WTC11 (cell line): Measurements from ENCODE around the gene USP2. TPM values are rescaled to one million over a fixed set of nuclear protein-coding genes. Genes with fewer than 3 reads are reported as not detected.

Source experiments
- ATAC-seq: fragments of 200-7000 bp; cut with Tn5 transposase; 2 replicates; pipeline ENCODE4 v1.10.0; 2021; ENCODE audit warnings: mild to moderate bottlenecking, moderate library complexity
- CTCF ChIA-PET: fragments of 300-600 bp; sonication (Branson Sonifier 250); formaldehyde crosslinking; loops from one replicate; lab custom pipeline; 2021; ENCODE audit warnings: antibody characterized with exemption; lab: Charles Lee
- POLR2A ChIA-PET: fragments of 350-600 bp; sonication (Branson Sonifier 250); formaldehyde crosslinking; loops from one replicate; lab custom pipeline; 2021; ENCODE audit warnings: antibody characterized with exemption; lab: Charles Lee
- DNase-seq: peaks from one replicate; pipeline ENCODE4 v3.0.0; 2021; ENCODE audit warnings: low spot score
- H3K27ac Mint-ChIP-seq: 2 replicates; pipeline ENCODE4 v1.8.0; 2021; ENCODE audit warnings: mixed read lengths
- H3K27me3 Mint-ChIP-seq: 2 replicates; pipeline ENCODE4 v1.8.0; 2021; ENCODE audit warnings: low read depth, mild to moderate bottlenecking, moderate library complexity, mixed read lengths
- H3K36me3 Mint-ChIP-seq: 2 replicates; pipeline ENCODE4 v1.8.0; 2021; ENCODE audit warnings: mixed read lengths
- H3K4me1 Mint-ChIP-seq: 2 replicates; pipeline ENCODE4 v1.8.0; 2022; ENCODE audit warnings: mixed read lengths
- H3K4me3 Mint-ChIP-seq: 2 replicates; pipeline ENCODE4 v1.8.0; 2021; ENCODE audit warnings: mild to moderate bottlenecking, moderate library complexity, mixed read lengths
- H3K9me3 Mint-ChIP-seq: 2 replicates; pipeline ENCODE4 v1.8.0; 2021; ENCODE audit warnings: mixed read lengths
- CBFB ChIP-seq: sonication (generic); formaldehyde crosslinking; IDR thresholded peaks from 2 replicates; pipeline ENCODE4 v1.8.1; 2022; ENCODE audit warnings: mild to moderate bottlenecking, low read depth, missing genetic modification reagents
- FOXJ3 ChIP-seq: sonication (generic); formaldehyde crosslinking; IDR thresholded peaks from 2 replicates; pipeline ENCODE4 v1.9.0; 2021; ENCODE audit warnings: missing genetic modification reagents, mild to moderate bottlenecking, borderline replicate concordance
- NFATC4 ChIP-seq: fragments of 250-450 bp; sonication (Bioruptor Pico); IDR thresholded peaks from 2 replicates; pipeline ENCODE4 v1.9.0; 2021; ENCODE audit warnings: mild to moderate bottlenecking
- NFYB ChIP-seq: sonication (generic); formaldehyde crosslinking; conservative IDR thresholded peaks from 2 replicates; pipeline ENCODE4 v1.8.0; 2022; ENCODE audit warnings: low read depth, missing genetic modification reagents
- NR2C2 ChIP-seq: sonication (generic); formaldehyde crosslinking; IDR thresholded peaks from 2 replicates; pipeline ENCODE4 v1.8.0; 2022; ENCODE audit warnings: mild to moderate bottlenecking, missing genetic modification reagents
- SP1 ChIP-seq: sonication (generic); formaldehyde crosslinking; conservative IDR thresholded peaks from 2 replicates; pipeline ENCODE4 v1.8.1; 2022; ENCODE audit warnings: missing genetic modification reagents
- ZNF138 ChIP-seq: sonication (generic); formaldehyde crosslinking; conservative IDR thresholded peaks from 2 replicates; pipeline ENCODE4 v1.8.1; 2022; ENCODE audit warnings: mild to moderate bottlenecking, moderate library complexity, missing genetic modification reagents
- ZNF263 ChIP-seq: sonication (generic); formaldehyde crosslinking; IDR thresholded peaks from 2 replicates; pipeline ENCODE4 v1.8.1; 2022; ENCODE audit warnings: low read depth, mild to moderate bottlenecking, moderate library complexity, missing genetic modification reagents
- ZNF416 ChIP-seq: fragments of 250-450 bp; sonication (Bioruptor Pico); IDR thresholded peaks from 2 replicates; pipeline ENCODE4 v1.9.0; 2021; ENCODE audit warnings: mild to moderate bottlenecking, inconsistent platforms
- total RNA-seq: library from RNA; stranded (reverse); gene quantifications from 3 replicates; pipeline ENCODE4 v1.2.3, GENCODE V29; 2021
- TF ChIP-seq, protein P1 (sequence below): fragments of 250-450 bp; sonication (Bioruptor Pico); IDR thresholded peaks from 2 replicates; pipeline ENCODE4 v1.9.0; 2021; ENCODE audit warnings: mild to moderate bottlenecking
- TF ChIP-seq, protein P2 (sequence below): sonication (generic); formaldehyde crosslinking; IDR thresholded peaks from 2 replicates; pipeline ENCODE4 v1.8.0; 2022; ENCODE audit warnings: mild to moderate bottlenecking, missing genetic modification reagents
- TF ChIP-seq, protein P3 (sequence below): sonication (generic); formaldehyde crosslinking; IDR thresholded peaks from 2 replicates; pipeline ENCODE4 v1.8.1; 2023; ENCODE audit warnings: mild to moderate bottlenecking, missing genetic modification reagents
- TF ChIP-seq, protein P4 (sequence below): sonication (generic); formaldehyde crosslinking; IDR thresholded peaks from 2 replicates; pipeline ENCODE4 v1.8.1; 2023; ENCODE audit warnings: mild to moderate bottlenecking, moderate library complexity, missing genetic modification reagents
- TF ChIP-seq, protein P5 (sequence below): sonication (generic); formaldehyde crosslinking; IDR thresholded peaks from 2 replicates; pipeline ENCODE4 v1.8.0; 2022; ENCODE audit warnings: mild to moderate bottlenecking, missing genetic modification reagents
- TF ChIP-seq, protein P6 (sequence below): sonication (generic); formaldehyde crosslinking; IDR thresholded peaks from 2 replicates; pipeline ENCODE4 v1.8.1; 2022; ENCODE audit warnings: missing genetic modification reagents, borderline replicate concordance

Gene USP2
- total RNA-seq, 1 experiment from 2014 or later: 8.0 TPM

DNA sequence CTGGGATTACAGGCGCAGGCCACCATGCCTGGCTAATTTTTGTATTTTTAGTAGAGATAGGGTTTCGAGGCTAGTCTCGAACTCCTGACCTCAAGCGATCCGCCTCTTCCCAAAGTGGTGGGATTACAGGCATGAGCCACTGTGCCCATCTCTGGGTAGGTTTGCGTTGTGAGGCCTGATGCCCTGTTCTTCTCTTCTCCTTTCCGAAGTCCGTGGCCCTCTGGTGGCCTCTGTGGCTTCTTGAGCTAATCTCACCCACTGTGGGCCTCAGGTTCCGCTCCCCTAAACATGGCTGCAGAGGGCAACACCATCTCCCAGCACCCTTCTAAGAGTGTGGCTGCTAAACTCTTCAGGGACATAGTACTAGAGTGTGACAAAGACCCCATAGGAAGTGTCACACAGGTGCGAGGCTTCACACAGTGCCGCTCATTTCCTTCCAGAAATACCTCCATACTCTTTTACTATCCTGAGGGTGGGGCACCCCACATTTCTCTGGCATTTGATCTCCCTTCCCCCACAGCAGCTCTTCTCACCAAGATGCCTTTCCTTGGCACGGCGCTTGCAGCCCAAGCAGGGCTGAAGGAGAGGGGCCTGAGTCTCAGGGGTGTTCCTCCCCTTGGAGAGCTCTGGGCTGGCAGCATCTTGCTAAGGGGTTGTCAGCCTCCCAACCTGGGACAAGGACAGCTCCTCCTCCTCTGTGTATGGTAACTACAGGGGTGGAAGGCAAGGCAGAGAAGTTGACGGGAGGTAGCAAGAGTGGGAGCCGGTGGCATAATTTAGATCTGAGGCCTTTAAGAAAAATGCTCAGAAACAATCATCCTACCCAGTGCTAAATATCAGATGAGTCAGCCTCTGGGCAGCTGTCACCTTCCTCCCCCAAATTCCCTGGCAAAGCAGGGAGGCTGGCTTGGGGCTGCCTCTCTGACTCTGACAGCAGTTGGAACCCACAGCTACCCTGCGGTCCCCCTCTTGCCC is 35.4 kb upstream of the USP2 start (continued):
- TF ChIP-seq, protein P1, sequence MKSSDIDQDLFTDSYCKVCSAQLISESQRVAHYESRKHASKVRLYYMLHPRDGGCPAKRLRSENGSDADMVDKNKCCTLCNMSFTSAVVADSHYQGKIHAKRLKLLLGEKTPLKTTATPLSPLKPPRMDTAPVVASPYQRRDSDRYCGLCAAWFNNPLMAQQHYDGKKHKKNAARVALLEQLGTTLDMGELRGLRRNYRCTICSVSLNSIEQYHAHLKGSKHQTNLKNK (CRISPR knock-in tag): peak; percentile 8; the same call in 1 of the 2 replicates
- TF ChIP-seq NFYB (CRISPR knock-in tag): peak; percentile 11; the same call in 1 of the 2 replicates
- TF ChIP-seq CBFB (CRISPR knock-in tag): no peak
- TF ChIP-seq NR2C2 (CRISPR knock-in tag): no peak
- no peak for TF ChIP-seq ZNF263 (CRISPR knock-in tag)
- no peak for TF ChIP-seq FOXJ3
- 0 out of 2 replicates have a peak, but pooled peaks have one; percentile 46 for TF ChIP-seq SP1 (CRISPR knock-in tag)
- TF ChIP-seq, protein P2, sequence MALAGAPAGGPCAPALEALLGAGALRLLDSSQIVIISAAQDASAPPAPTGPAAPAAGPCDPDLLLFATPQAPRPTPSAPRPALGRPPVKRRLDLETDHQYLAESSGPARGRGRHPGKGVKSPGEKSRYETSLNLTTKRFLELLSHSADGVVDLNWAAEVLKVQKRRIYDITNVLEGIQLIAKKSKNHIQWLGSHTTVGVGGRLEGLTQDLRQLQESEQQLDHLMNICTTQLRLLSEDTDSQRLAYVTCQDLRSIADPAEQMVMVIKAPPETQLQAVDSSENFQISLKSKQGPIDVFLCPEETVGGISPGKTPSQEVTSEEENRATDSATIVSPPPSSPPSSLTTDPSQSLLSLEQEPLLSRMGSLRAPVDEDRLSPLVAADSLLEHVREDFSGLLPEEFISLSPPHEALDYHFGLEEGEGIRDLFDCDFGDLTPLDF (CRISPR knock-in tag): 0 out of 2 replicates have a peak, but pooled peaks have one; percentile 30
- TF ChIP-seq, protein P3, sequence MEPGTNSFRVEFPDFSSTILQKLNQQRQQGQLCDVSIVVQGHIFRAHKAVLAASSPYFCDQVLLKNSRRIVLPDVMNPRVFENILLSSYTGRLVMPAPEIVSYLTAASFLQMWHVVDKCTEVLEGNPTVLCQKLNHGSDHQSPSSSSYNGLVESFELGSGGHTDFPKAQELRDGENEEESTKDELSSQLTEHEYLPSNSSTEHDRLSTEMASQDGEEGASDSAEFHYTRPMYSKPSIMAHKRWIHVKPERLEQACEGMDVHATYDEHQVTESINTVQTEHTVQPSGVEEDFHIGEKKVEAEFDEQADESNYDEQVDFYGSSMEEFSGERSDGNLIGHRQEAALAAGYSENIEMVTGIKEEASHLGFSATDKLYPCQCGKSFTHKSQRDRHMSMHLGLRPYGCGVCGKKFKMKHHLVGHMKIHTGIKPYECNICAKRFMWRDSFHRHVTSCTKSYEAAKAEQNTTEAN (CRISPR knock-in tag): 0 out of 2 replicates have a peak, but pooled peaks have one; percentile 65
- peak; percentile 46; the same call in 1 of the 2 replicates for TF ChIP-seq ZNF138 (CRISPR knock-in tag)
- peak; percentile 80; the same call in 1 of the 2 replicates for TF ChIP-seq ZNF416 (CRISPR knock-in tag)
- TF ChIP-seq, protein P4, sequence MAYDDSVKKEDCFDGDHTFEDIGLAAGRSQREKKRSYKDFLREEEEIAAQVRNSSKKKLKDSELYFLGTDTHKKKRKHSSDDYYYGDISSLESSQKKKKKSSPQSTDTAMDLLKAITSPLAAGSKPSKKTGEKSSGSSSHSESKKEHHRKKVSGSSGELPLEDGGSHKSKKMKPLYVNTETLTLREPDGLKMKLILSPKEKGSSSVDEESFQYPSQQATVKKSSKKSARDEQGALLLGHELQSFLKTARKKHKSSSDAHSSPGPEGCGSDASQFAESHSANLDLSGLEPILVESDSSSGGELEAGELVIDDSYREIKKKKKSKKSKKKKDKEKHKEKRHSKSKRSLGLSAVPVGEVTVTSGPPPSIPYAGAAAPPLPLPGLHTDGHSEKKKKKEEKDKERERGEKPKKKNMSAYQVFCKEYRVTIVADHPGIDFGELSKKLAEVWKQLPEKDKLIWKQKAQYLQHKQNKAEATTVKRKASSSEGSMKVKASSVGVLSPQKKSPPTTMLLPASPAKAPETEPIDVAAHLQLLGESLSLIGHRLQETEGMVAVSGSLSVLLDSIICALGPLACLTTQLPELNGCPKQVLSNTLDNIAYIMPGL (CRISPR knock-in tag): no peak

DNA sequence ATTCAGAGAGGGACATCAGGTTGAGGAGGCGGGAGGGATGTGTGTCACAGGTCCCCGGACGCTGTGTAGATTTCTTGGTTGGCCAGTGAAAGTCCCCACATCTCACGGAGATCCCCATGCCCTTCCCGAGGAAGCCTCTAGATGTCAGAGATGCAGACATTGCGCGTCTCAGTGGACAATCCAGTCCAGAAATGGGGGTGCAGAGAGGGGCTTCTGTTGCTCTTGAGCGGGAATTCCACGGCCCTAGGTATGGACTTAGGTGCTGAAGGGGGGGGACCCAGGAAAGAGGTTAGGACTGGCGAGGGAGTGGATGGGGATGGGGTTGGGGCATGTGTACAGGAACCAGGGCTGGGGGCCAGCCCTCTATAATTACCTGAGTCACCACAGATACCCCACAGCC is 34.5 kb upstream of the USP2 start:
- ATAC-seq (peak; percentile 2; the same call in 1 of the 2 replicates), DNase-seq (no peak)
- H3K4me1 Mint-ChIP-seq: peaks cover 51% of the 10 kb centered on the region
- CTCF ChIA-PET: interaction anchor here (0.7 to 7.0 kb wide), 7 partner anchors 17 to 94 kb away, joined by 3 to 43 read pairs (median 8); partner anchors contain the start of gene USP2
- 0 out of 2 replicates have a peak, but pooled peaks have one; percentile 24 for TF ChIP-seq NFATC4 (CRISPR knock-in tag)
- TF ChIP-seq, protein P5, sequence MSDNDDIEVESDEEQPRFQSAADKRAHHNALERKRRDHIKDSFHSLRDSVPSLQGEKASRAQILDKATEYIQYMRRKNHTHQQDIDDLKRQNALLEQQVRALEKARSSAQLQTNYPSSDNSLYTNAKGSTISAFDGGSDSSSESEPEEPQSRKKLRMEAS (CRISPR knock-in tag): no peak
- TF ChIP-seq, all 79 proteins: peak for 1
- Mint-ChIP-seq H3K36me3 (peaks cover 36% of the 10 kb centered on the region), H3K27ac (peak overlapping the region; percentile 7; the same call in 1 of the 2 replicates), H3K4me3 (no peak overlapping the region), H3K27me3 (peaks cover 3% of the 10 kb centered on the region; the same call in 1 of the 2 replicates), H3K9me3 (peaks cover 11% of the 10 kb centered on the region)
- POLR2A ChIA-PET: interaction anchor here (0.6 to 1.0 kb wide), 2 partner anchors 12 to 35 kb away, joined by 3 to 4 read pairs; no protein-coding TSS in a partner anchor

DNA sequence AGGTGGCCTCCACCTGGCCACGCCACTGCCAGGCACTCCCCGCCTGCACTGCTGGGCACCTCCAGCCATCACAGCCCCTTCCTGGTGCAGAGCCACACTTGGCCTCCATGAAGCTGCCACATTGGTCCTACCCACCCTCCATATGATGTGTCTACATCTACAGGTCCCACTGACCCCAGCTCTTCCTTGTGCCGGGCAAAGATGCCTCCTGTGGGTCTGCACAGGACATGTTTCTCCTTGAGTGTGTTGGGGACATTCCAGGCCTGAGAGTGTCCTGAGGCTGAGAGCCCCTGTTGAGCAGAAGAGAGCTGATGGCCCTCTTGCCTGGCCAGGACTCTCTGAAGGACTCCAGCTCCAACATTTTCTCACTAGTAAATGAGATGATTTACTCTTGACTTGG is 34.0 kb upstream of the USP2 start:
- TF ChIP-seq, protein P5 (CRISPR knock-in tag): no peak
- TF ChIP-seq, protein P6, sequence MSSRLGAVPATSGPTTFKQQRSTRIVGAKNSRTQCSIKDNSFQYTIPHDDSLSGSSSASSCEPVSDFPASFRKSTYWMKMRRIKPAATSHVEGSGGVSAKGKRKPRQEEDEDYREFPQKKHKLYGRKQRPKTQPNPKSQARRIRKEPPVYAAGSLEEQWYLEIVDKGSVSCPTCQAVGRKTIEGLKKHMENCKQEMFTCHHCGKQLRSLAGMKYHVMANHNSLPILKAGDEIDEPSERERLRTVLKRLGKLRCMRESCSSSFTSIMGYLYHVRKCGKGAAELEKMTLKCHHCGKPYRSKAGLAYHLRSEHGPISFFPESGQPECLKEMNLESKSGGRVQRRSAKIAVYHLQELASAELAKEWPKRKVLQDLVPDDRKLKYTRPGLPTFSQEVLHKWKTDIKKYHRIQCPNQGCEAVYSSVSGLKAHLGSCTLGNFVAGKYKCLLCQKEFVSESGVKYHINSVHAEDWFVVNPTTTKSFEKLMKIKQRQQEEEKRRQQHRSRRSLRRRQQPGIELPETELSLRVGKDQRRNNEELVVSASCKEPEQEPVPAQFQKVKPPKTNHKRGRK (CRISPR knock-in tag): no peak
- H3K36me3 Mint-ChIP-seq: peaks cover 33% of the 10 kb centered on the region
- H3K4me1 Mint-ChIP-seq: peaks cover 47% of the 10 kb centered on the region
- H3K27ac Mint-ChIP-seq: peak overlapping the region; percentile 7; the same call in 1 of the 2 replicates
- ChIA-PET CTCF (interaction anchor here (0.7 to 7.0 kb wide), 5 partner anchors 26 to 119 kb away, joined by 3 to 43 read pairs (median 10); no protein-coding TSS in a partner anchor), POLR2A (interaction anchor here (1.1 kb wide), 1 partner anchor 35 kb away, joined by 4 read pairs; the partner anchor contains the start of gene USP2)
- peaks cover 11% of the 10 kb centered on the region for H3K9me3 Mint-ChIP-seq
- DNase-seq (no peak), ATAC-seq (no peak)
- no peak overlapping the region for H3K4me3 Mint-ChIP-seq
- peaks cover 3% of the 10 kb centered on the region; the same call in 1 of the 2 replicates for H3K27me3 Mint-ChIP-seq
